Choroid plexus epithelial cell (primary cell): ENCODE measurements around the gene TTC7B.

Experiments used
- DNase-seq: peaks from one replicate; pipeline ENCODE4 v3.0.0-alpha.2; 2010; ENCODE audit warnings: low read depth
- H3K4me3 ChIP-seq: 2 replicates; pipeline ENCODE4 v1.5.1; 2011; ENCODE audit warnings: low read depth, mild to moderate bottlenecking, control low read depth, low read length, moderate library complexity
- TF ChIP-seq, protein P1 (sequence below): conservative IDR thresholded peaks from 2 replicates; pipeline ENCODE4 v1.5.1; 2011; ENCODE audit warnings: low read depth, mild to moderate bottlenecking, control low read depth, inconsistent platforms, low read length, moderate library complexity

TTC7B gene

DNA sequence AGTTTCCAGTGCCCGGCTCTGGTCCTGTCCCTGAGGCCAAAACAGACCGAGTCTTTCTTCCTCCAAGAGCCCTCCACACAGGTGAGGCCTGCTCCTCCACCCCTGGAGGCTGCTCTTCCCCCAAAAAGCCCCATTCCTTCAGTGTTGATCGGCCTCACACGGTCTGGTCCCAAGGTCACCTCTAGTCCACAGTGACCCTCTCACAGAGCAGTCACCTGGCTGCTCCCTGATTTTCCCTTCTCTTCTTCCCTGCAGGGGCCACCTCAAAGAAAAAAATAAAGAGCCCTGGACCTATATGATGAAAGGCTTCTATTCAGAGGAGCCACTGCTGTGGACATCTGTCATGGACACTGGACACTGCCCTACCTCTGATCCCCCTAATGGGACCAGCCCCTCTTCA is 42.5 kb downstream of the TTC7B start:
- TF ChIP-seq, protein P1, sequence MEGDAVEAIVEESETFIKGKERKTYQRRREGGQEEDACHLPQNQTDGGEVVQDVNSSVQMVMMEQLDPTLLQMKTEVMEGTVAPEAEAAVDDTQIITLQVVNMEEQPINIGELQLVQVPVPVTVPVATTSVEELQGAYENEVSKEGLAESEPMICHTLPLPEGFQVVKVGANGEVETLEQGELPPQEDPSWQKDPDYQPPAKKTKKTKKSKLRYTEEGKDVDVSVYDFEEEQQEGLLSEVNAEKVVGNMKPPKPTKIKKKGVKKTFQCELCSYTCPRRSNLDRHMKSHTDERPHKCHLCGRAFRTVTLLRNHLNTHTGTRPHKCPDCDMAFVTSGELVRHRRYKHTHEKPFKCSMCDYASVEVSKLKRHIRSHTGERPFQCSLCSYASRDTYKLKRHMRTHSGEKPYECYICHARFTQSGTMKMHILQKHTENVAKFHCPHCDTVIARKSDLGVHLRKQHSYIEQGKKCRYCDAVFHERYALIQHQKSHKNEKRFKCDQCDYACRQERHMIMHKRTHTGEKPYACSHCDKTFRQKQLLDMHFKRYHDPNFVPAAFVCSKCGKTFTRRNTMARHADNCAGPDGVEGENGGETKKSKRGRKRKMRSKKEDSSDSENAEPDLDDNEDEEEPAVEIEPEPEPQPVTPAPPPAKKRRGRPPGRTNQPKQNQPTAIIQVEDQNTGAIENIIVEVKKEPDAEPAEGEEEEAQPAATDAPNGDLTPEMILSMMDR: no peak
- DNase-seq: no peak
- no peak overlapping the region for H3K4me3 ChIP-seq

DNA sequence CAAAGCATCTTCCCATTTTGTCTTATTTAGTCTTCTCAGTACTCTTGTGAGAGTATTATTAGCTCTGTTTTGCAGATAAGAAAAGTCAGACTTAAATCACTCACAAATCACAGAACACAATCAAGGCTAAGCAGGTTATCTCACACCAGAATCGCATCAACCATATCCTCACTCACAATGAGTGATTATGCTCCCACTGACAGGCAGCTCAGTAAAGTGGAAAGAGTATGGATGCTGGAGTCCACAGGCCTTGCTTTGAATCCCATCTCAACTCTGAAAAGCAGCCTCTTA is 43.1 kb downstream of the TTC7B start:
- no peak overlapping the region for H3K4me3 ChIP-seq
- TF ChIP-seq, protein P1: no peak
- no peak for DNase-seq

DNA sequence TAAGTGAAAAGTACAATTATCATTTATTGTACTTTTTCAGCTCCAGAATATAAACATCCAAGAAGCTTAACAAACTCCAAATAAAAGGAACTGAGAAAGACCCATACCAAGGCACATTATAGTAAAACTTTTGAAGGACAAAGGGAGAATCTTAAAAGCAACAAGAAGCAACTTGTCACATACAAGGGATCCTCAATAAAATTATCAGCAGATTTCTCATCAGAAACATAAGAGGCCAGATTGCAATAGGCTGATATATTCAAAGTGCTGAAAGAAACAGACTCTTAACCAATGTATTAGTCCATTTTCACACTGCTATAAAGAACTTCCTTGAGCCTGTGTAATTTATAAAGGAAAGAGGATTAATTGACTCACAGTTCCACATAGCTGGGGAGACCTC is 48.3 kb downstream of the TTC7B start:
- DNase-seq: no peak
- TF ChIP-seq, protein P1: no peak
- H3K4me3 ChIP-seq: no peak overlapping the region

DNA sequence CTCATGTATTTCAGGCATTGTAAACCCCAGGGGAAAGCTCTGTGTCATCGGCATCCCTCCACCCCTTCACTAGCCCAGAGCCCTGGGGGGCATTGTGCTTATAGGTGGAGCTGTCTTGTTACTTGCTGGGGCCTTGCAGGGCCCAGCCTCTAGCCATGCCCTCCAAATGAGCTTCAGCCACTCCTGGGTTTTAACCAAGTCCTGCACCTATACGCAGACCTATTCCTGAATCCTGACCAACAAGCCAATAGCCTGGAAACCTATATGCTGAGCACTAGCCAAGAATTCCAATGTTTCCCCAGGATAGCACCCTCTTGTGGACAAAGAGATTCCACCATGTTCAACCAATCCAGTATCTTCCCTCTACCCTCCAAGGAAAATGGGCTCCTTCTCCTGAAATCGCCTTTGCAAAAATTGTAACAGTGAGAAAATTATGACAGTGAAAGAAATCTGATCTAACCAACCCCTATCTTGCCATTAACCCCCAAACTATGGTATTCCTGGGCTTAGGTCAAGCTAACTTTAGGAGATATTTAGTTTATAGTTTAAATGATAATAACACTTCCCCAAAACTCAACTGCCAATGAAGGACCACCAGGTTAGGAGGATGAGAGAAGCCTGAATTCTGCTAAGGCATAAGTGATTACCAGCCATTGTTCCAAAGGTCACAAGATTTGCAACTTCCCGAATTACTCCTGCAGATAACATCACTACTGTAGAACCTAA is 55.5 kb downstream of the TTC7B start:
- H3K4me3 ChIP-seq: no peak overlapping the region
- peak; percentile 59 for DNase-seq
- TF ChIP-seq, protein P1: peak; percentile 69

DNA sequence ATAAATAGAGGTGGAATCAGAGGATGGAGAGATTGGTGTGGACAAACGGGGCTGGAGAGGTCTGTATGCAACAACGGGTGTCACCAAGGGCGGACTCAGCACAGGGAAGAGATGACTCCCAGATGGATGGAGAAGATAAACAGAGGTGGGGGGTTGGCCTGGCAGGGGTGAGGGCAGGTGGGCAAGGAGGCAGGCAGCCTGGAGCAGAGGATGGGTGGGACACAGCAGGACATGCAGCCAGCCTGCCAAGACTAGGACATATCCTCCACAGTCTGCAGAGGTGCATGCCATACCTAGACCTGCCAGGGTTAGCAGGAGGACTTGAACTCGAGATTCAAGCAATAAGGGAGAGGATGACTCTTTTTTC is 56.2 kb downstream of the TTC7B start:
- no peak for DNase-seq
- TF ChIP-seq, protein P1: no peak
- no peak overlapping the region for H3K4me3 ChIP-seq

DNA sequence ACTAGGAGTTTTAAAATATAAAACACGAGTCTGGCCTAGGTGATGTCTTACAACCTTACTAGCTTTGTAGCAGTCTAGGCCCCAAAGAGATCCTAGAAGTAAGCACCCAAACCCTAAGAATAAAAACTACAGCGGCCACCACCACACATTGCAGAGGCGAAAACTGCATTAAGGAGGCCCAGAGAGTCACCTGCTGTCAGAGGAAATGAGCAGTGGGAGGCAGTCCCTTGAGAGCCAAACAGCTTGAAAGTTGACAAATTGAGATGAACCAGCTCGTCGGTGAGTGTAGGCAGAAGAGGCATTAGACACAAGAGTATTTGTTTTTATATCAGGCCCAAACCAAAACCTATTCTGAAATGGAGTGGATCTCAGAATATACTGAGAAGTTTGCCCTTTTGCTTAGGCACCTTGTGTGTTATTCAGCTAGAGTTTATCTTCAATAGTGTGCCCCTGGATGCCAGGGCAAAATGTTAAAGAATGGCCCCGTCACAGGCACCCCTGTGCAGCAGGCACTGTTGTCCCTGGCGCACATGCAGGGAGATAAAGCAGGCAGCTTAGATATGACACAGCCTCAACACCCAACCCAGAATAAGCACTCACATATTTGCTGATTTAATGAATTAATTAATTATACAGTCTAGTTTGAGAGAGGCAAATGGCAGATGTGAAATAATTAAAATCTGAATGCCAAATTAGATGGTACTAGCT is 56.7 kb downstream of the TTC7B start:
- no peak for DNase-seq
- TF ChIP-seq, protein P1: no peak
- no peak overlapping the region for H3K4me3 ChIP-seq

DNA sequence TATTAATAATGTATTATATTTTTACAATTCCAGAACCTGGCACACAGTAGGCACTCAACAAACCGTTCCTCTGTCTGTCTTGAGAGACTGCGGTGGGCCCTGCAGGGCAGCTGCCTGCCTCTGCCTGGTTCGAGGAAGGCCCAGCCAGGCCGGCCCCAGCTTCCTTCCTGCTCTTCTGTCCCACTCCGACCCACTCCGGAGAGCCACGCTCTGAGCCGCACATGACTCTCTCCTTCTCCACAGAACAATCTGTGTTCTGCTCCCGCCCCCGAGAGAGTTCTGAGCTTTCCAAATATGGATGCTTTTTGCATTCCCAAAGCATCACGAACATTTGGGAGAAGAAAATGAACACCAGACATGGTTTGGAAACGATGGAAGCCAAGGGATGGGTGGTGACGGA is 57.3 kb downstream of the TTC7B start:
- TF ChIP-seq, protein P1: no peak
- peak overlapping the region; percentile 61 for H3K4me3 ChIP-seq
- DNase-seq: peak; percentile 29
